Lung (tissue), 16 donors: ENCODE results near the gene PSMA5. TPM values are rescaled to one million over a fixed set of nuclear protein-coding genes. Genes with fewer than 3 reads are reported as not detected.
A peak's percentile ranks its signal among the peaks of the same experiment; 100 is the strongest.
"Not testable (repeated sequence)": the region's sequence is repeated elsewhere in the genome, so short reads cannot be mapped to it uniquely, and the experiment has no call there.

Experiments used
- ATAC-seq: fragments of 200-7000 bp; cut with Tn5 transposase; one replicate; pipeline ENCODE4 v1.9.1; 2020; ENCODE audit warnings: moderate number of reproducible peaks; ENCODE audit not compliant: insufficient read depth, low FRiP score
- DNase-seq, 3 donors: peaks; one replicate each; pipeline ENCODE4 v3.0.0-alpha.2; 2013 to 2017
- H3K27ac ChIP-seq, 2 donors: one replicate each; pipeline ENCODE4 v1.5.1; 2013; ENCODE audit warnings: mild to moderate bottlenecking in 2 of 2, moderate library complexity in 2 of 2, control low read depth in 1 of 2, inconsistent platforms in 1 of 2, low read depth in 1 of 2, low read length in 1 of 2
- H3K27me3 ChIP-seq, 3 donors: one replicate each; pipeline ENCODE4 v1.5.1; 2013; ENCODE audit warnings: low read length in 2 of 3; ENCODE audit not compliant: control insufficient read depth in 3 of 3, insufficient read depth in 3 of 3
- H3K36me3 ChIP-seq, 4 donors: one replicate each; pipeline ENCODE4 v1.5.1; 2013; ENCODE audit warnings: low read length in 4 of 4, mild to moderate bottlenecking in 1 of 4, moderate library complexity in 1 of 4; ENCODE audit not compliant: control insufficient read depth in 4 of 4, insufficient read depth in 4 of 4
- H3K4me1 ChIP-seq, 5 donors: one replicate each; pipeline ENCODE4 v1.5.1; 2013; ENCODE audit warnings: low read length in 5 of 5, mild to moderate bottlenecking in 2 of 5, moderate library complexity in 1 of 5; ENCODE audit not compliant: control insufficient read depth in 5 of 5, insufficient read depth in 5 of 5
- H3K4me3 ChIP-seq: one replicate; pipeline ENCODE4 v1.5.1; 2013; ENCODE audit warnings: mild to moderate bottlenecking, control low read depth, moderate library complexity
- H3K9ac ChIP-seq, 2 donors: one replicate each; pipeline ENCODE4 v1.5.1; 2013; ENCODE audit warnings: low read length in 2 of 2, control low read depth in 1 of 2; ENCODE audit not compliant: insufficient read depth in 1 of 2
- H3K9me3 ChIP-seq, 4 donors: one replicate each; pipeline ENCODE4 v1.5.1; 2013; ENCODE audit warnings: low read length in 3 of 4, mild to moderate bottlenecking in 1 of 4, moderate library complexity in 1 of 4; ENCODE audit not compliant: control insufficient read depth in 4 of 4, insufficient read depth in 3 of 4
- WGBS, 2 donors: extraction: QIAGEN DNeasy Blood & Tissue Kit; methylation state at CpG; one replicate each; pipeline ENCODE4 v1.1.7; 2013; 5-methylcytosine and 5-hydroxymethylcytosine counted together
- long read RNA-seq, 5 donors: transcript quantifications; one replicate each; lab custom pipeline, GENCODE V29; 2026
- polyA plus RNA-seq, 2 donors: library from polyadenylated mRNA; stranded (reverse); fragments of 200-250 nt; gene quantifications; one replicate each; pipeline ENCODE4 v1.2.1, GENCODE V29; 2013
- total RNA-seq, 2 donors: library from RNA; depleted of rRNA in 1 of 2; stranded (reverse); fragments of >200 nt in 1 of 2; gene quantifications; one replicate each; pipeline ENCODE4 v1.2.1, GENCODE V29; 2014 to 2021
- TF ChIP-seq, protein P1 (sequence below): IDR thresholded peaks from 2 replicates; pipeline ENCODE4 v1.5.1; 2012; ENCODE audit warnings: mild to moderate bottlenecking; ENCODE audit errors: control extremely low read depth, extremely low read depth
- donor health status: control.
- donor health status: control.
- donor health status: Bipolar disorder and iron deficiency.
- donor health status: healthy.
- donor health status: DM: yes; HTN: yes; CAD: no.

The PSMA5 gene
- total RNA-seq: 10 to 100 TPM; 33.8 to 93.0 TPM
- polyA plus RNA-seq: 10 to 100 TPM; 57.1 to 86.6 TPM
- long read RNA-seq, donor 1, transcript PSMA5-201 (9 exons, 3,729 nt): major isoform, 40 of 40 reads
- long read RNA-seq, donor 1, partial matches to known transcripts: 0 of 40 reads
- long read RNA-seq, donor 1, other reads (novel, unspliced or antisense): 0 of 40 reads
- long read RNA-seq, donor 2, transcript PSMA5-201 (9 exons, 3,729 nt): major isoform, 12 of 12 reads
- long read RNA-seq, donor 2, partial matches to known transcripts: 0 of 12 reads
- long read RNA-seq, donor 2, other reads (novel, unspliced or antisense): 0 of 12 reads
- long read RNA-seq, donor 3, transcript PSMA5-201 (9 exons, 3,729 nt): major isoform, 25 of 25 reads
- long read RNA-seq, donor 3, partial matches to known transcripts: 0 of 25 reads
- long read RNA-seq, donor 3, other reads (novel, unspliced or antisense): 0 of 25 reads
- long read RNA-seq, donor 4, transcript PSMA5-201 (9 exons, 3,729 nt): major isoform, 16 of 22 reads
- long read RNA-seq, donor 4, partial matches to known transcripts: 5 of 22 reads
- long read RNA-seq, donor 4, other reads (novel, unspliced or antisense): 0 of 22 reads
- long read RNA-seq, donor 5, transcript PSMA5-201 (9 exons, 3,729 nt): major isoform, 50 of 62 reads
- long read RNA-seq, donor 5, partial matches to known transcripts: 12 of 62 reads
- long read RNA-seq, donor 5, other reads (novel, unspliced or antisense): 0 of 62 reads

GRCh38 chr1:109426281-109427170 is at the start of gene PSMA5:
TSS of gene PSMA5 (minus strand) at chr1:109426448. CDS start at chr1:109426330, 118 bp downstream.
- Histone ChIP-seq H3K27me3 (no peaks in the 10 kb centered on the region), H3K27ac (peak within 1 kb of the TSS; percentile 89 to 92), H3K36me3 (peaks cover 0 to 5% (median 0%) of the 10 kb centered on the region in 4 donors), H3K9ac (peak within 1 kb of the TSS; percentile 42 to 78), H3K4me3 (peak within 1 kb of the TSS; percentile 85), H3K9me3 (no peaks in the 10 kb centered on the region), H3K4me1 (peaks cover 0 to 17% (median 6%) of the 10 kb centered on the region in 5 donors)
- WGBS, 2 donors: 0 to 1% methylated on average over 49 to 50 of the region's 50 CpGs
- DNase-seq: peak; percentile 97 to 99 (median 98)
- peak; percentile 99 for ATAC-seq
- TF ChIP-seq, protein P1, sequence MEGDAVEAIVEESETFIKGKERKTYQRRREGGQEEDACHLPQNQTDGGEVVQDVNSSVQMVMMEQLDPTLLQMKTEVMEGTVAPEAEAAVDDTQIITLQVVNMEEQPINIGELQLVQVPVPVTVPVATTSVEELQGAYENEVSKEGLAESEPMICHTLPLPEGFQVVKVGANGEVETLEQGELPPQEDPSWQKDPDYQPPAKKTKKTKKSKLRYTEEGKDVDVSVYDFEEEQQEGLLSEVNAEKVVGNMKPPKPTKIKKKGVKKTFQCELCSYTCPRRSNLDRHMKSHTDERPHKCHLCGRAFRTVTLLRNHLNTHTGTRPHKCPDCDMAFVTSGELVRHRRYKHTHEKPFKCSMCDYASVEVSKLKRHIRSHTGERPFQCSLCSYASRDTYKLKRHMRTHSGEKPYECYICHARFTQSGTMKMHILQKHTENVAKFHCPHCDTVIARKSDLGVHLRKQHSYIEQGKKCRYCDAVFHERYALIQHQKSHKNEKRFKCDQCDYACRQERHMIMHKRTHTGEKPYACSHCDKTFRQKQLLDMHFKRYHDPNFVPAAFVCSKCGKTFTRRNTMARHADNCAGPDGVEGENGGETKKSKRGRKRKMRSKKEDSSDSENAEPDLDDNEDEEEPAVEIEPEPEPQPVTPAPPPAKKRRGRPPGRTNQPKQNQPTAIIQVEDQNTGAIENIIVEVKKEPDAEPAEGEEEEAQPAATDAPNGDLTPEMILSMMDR: no peak

DNA sequence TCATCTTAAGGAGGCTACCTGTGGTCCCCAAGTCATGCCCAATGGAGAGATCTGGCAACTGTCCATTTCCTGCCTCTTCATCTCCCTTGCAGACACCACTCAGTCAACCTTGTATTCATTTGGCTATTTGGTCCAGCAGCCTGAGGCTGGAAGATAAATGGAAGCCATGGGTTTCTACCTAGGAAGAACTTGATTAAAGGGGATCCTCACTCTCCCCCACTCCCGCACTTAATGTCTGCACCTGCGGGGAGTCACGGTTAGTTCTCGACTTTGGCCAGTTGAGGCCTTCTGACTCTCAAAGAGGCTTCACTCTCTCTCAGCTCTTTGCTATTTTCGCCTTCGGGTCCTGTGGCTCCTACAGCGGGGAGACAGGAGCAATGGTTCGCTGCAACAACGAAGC is 49.0 kb upstream of the PSMA5 start:
- no peak for DNase-seq
- no peak overlapping the region for H3K4me3 ChIP-seq
- H3K9me3 ChIP-seq: no peaks in the 10 kb centered on the region
- no peak for ATAC-seq
- peaks cover 0 to 35% (median 19%) of the 10 kb centered on the region in 3 donors for H3K27me3 ChIP-seq
- TF ChIP-seq, protein P1: no peak
- no peak overlapping the region for H3K27ac ChIP-seq
- no peak overlapping the region for H3K9ac ChIP-seq
- 86 to 87% methylated on average over 9 of the region's 9 CpGs for WGBS, 2 donors
- H3K4me1 ChIP-seq: no peaks in the 10 kb centered on the region
- H3K36me3 ChIP-seq: no peaks in the 10 kb centered on the region

- Histone ChIP-seq H3K4me1 (no peaks in the 10 kb centered on the region), H3K9ac (no peak overlapping the region), H3K27me3 (peaks cover 0 to 37% (median 24%) of the 10 kb centered on the region in 3 donors), H3K9me3 (no peaks in the 10 kb centered on the region), H3K4me3 (no peak overlapping the region), H3K27ac (no peak overlapping the region), H3K36me3 (no peaks in the 10 kb centered on the region)
- WGBS, 2 donors: 48 to 61% methylated on average over 1 of the region's 1 CpG
- TF ChIP-seq, protein P1: no peak
- no peak for ATAC-seq
- DNase-seq: no peak
Measured at GRCh38 chr1:109474697-109475096, 48.4 kb upstream of the PSMA5 start.

- not testable (repeated sequence) for H3K4me1 ChIP-seq, H3K4me3 ChIP-seq, DNase-seq, ATAC-seq, H3K9ac ChIP-seq, H3K27ac ChIP-seq, H3K9me3 ChIP-seq, H3K36me3 ChIP-seq
- 80 to 87% methylated on average over 12 of the region's 12 CpGs for WGBS, 2 donors
- H3K27me3 ChIP-seq: peaks cover 0 to 48% (median 37%) of the 10 kb centered on the region in 3 donors
Measured at GRCh38 chr1:109473284-109474057, 47.2 kb upstream of the PSMA5 start.
